Transverse colon (tissue), 4 donors: ENCODE data around the gene TBCCD1. TPM values are rescaled to one million over a fixed set of nuclear protein-coding genes. Genes with fewer than 3 reads are reported as not detected.

Experiments used
- DNase-seq: peaks from one replicate; pipeline ENCODE4 v3.0.0-alpha.2; 2019
- H3K27ac ChIP-seq, 4 donors: fragments of 200-600 bp; sonication (generic); 2 replicates each; pipeline ENCODE4 v1.5.1; 2016 to 2018; ENCODE audit warnings: inconsistent platforms in 4 of 4
- H3K27me3 ChIP-seq: fragments of 200-600 bp; sonication (generic); 2 replicates; pipeline ENCODE4 v1.5.1; 2017; ENCODE audit warnings: inconsistent platforms
- H3K36me3 ChIP-seq, 4 donors: fragments of 200-600 bp; sonication (generic); 2 replicates each; pipeline ENCODE4 v1.5.1; 2017 to 2019; ENCODE audit warnings: inconsistent platforms in 4 of 4
- H3K4me1 ChIP-seq, 4 donors: fragments of 200-600 bp; sonication (generic); 2 replicates each; pipeline ENCODE4 v1.5.1; 2017 to 2020; ENCODE audit warnings: inconsistent platforms in 4 of 4
- H3K4me3 ChIP-seq, 4 donors: fragments of 200-600 bp; sonication (generic); 1 replicate in 1 of 4; 2 replicates in 3 of 4; pipeline versions ENCODE4 v1.5.1 to v1.6.1; 2017 to 2019; ENCODE audit warnings: inconsistent platforms in 4 of 4
- H3K9me3 ChIP-seq, 2 donors: fragments of 200-600 bp; sonication (generic); 2 replicates each; pipeline ENCODE4 v1.5.1; 2017 to 2019; ENCODE audit warnings: inconsistent platforms in 2 of 2
- CTCF ChIP-seq, 5 experiments: fragments of 200-600 bp in 3 of 5; fragments of 450-650 bp in 2 of 5; sonication (generic) in 3 of 5; IDR thresholded peaks; 1 replicate in 2 of 5; 2 replicates in 3 of 5; pipeline ENCODE4 v1.5.1; 2016 to 2017; ENCODE audit warnings: antibody characterized with exemption in 5 of 5, inconsistent platforms in 3 of 5, mild to moderate bottlenecking in 2 of 5, moderate library complexity in 1 of 5
- EP300 ChIP-seq: sonication (generic); formaldehyde crosslinking; IDR thresholded peaks from one replicate; pipeline ENCODE4 v1.6.1; 2017; ENCODE audit warnings: antibody characterized with exemption, low read depth
- POLR2A ChIP-seq: fragments of 450-650 bp; IDR thresholded peaks from one replicate; pipeline ENCODE4 v1.6.1; 2016; ENCODE audit warnings: antibody characterized with exemption, mild to moderate bottlenecking, moderate library complexity
- POLR2AphosphoS5 ChIP-seq, 3 donors: sonication (generic); formaldehyde crosslinking; IDR thresholded peaks; one replicate each; pipeline ENCODE4 v1.6.1; 2016; ENCODE audit warnings: antibody characterized with exemption in 3 of 3
- WGBS, 2 donors: methylation state at CpG; one replicate each; pipeline ENCODE4 v1.1.5; 2018; ENCODE audit warnings: low coverage in 1 of 2; 5-methylcytosine and 5-hydroxymethylcytosine counted together
- in situ Hi-C, 4 donors: fragments of 200-750 bp; cut with MboI; loops; one replicate each; pipeline versions ENCODE4 v1.15.0 to v1.15.1; 2017; ENCODE audit warnings: low sequenced_read_pairs in 3 of 4, low pct_ligation_motif_present in 1 of 4, low pct_unique_long_range_greater_than_20kb in 1 of 4
- intact Hi-C: fragments of 100-400 bp; cut with DNase I; formaldehyde crosslinking; loops from one replicate; pipeline ENCODE4 v1.15.1; 2023; ENCODE audit warnings: low total_unique reads
- total RNA-seq, 4 donors: library from RNA; depleted of rRNA; stranded (reverse); fragments of >200 nt; gene quantifications; one replicate each; pipeline ENCODE4 v1.1.0, GENCODE V29; 2016

The TBCCD1 gene
- total RNA-seq, 4 donors from 2014 or later: 7.1 to 15.4 (median 13.9) TPM

GRCh38 chr3:186511245-186511644 lies 55.9 kb downstream of the TBCCD1 start:
- Histone ChIP-seq H3K36me3 (no peaks in the 10 kb centered on the region), H3K27ac (no peak overlapping the region), H3K9me3 (no peaks in the 10 kb centered on the region), H3K27me3 (no peaks in the 10 kb centered on the region), H3K4me3 (no peak overlapping the region), H3K4me1 (no peaks in the 10 kb centered on the region)
- WGBS, 2 donors: 67 to 80% methylated on average over 1 to 4 of the region's 4 CpGs
- TF ChIP-seq POLR2A (no peak), POLR2AphosphoS5 (IDR thresholded peaks at IDR 0.05) (no peak), EP300 (no peak), CTCF (IDR thresholded peaks at IDR 0.05) (no peak)
- in situ Hi-C loops: no loop called here
- intact Hi-C loops: no loop called here
- DNase-seq: no peak

DNA sequence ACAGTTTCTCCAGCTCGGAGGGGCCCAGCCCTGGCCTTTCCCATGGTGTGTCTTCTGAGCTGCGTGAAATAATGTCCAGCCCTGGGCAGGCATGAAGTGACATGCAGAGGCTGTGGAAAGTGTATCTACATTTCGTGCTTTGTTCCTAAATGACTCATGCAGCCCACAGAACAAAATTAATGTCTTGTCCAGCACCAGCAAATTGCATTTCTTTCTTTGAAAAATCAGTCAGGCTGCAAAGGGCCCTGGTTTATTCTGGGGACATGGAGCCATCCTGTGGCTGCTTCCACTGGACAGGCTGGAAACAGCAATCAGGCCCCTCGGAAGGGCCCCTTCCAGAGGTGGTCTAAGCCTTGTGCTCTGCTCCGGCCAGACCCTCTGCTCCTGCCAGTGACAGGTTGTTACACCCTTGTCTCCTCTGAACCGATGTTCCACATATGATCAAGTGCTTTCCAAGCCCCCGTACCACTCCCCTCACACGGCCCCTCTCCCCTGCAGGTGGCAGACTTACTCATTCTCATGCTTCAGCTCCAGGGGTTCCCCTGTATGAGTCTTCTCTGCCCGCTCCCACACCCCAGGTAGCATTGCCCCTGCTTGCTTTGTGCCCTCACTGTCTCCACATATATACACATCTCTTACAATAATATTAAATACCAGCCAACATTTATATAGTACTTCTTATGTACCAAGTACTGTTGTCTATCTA lies 56.6 kb downstream of the TBCCD1 start:
- H3K9me3 ChIP-seq: no peaks in the 10 kb centered on the region
- in situ Hi-C loops: no loop called here
- H3K27ac ChIP-seq: no peak overlapping the region
- 60 to 64% methylated on average over 4 to 9 of the region's 9 CpGs for WGBS, 2 donors
- H3K36me3 ChIP-seq: no peaks in the 10 kb centered on the region
- H3K4me1 ChIP-seq: no peaks in the 10 kb centered on the region
- no peak overlapping the region for H3K4me3 ChIP-seq
- no peak for TF ChIP-seq POLR2AphosphoS5 (IDR thresholded peaks at IDR 0.05)
- no peak for TF ChIP-seq EP300
- no peak for TF ChIP-seq CTCF (IDR thresholded peaks at IDR 0.05)
- no peak for TF ChIP-seq POLR2A
- no peaks in the 10 kb centered on the region for H3K27me3 ChIP-seq
- DNase-seq: no peak
- intact Hi-C loops: no loop called here

- intact Hi-C loops (no loop called here), in situ Hi-C loops (no loop called here)
- TF ChIP-seq POLR2A (no peak), POLR2AphosphoS5 (IDR thresholded peaks at IDR 0.05) (no peak), CTCF (IDR thresholded peaks at IDR 0.05) (no peak), EP300 (no peak)
- no peak for DNase-seq
- H3K36me3 ChIP-seq: no peaks in the 10 kb centered on the region
- H3K27me3 ChIP-seq: no peaks in the 10 kb centered on the region
- H3K9me3 ChIP-seq: no peaks in the 10 kb centered on the region
- 77% methylated on average over 2 of the region's 2 CpGs; no CpG with 5 or more reads in 1 of the 2 donors for WGBS, 2 donors
- no peaks in the 10 kb centered on the region for H3K4me1 ChIP-seq
- no peak overlapping the region for H3K27ac ChIP-seq
- H3K4me3 ChIP-seq: no peak overlapping the region
Observed at GRCh38 chr3:186509423-186509822, 57.7 kb downstream of the TBCCD1 start.

DNA sequence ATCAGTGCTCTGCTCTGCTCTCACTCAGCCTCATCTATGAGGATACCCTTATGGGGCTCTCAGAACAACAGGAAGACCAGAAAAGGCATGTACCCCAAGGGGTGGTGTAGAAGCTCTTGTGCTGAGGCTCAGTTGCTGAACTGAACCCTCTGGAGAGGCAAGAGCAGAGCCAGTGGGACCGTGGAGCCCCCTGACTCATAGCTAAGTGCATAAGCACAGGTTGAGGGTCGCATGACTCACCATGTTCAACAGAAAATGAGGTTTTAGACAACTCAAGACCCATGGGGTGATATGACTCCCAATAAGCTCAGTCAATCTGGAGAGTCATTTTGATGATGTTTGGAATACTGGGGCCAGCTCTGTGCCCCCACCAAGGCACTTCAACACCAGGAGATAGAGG lies 60.3 kb downstream of the TBCCD1 start:
- 42% methylated on average over 2 of the region's 2 CpGs; no CpG with 5 or more reads in 1 of the 2 donors for WGBS, 2 donors

More for the DNA sequence above, 60.3 kb downstream of the TBCCD1 start:
- Histone ChIP-seq H3K9me3 (no peaks in the 10 kb centered on the region), H3K4me1 (no peaks in the 10 kb centered on the region), H3K4me3 (no peak overlapping the region), H3K36me3 (no peaks in the 10 kb centered on the region), H3K27ac (no peak overlapping the region), H3K27me3 (no peaks in the 10 kb centered on the region)
- no peak for DNase-seq
- intact Hi-C loops (no loop called here), in situ Hi-C loops (no loop called here)
- TF ChIP-seq EP300 (no peak), CTCF (IDR thresholded peaks at IDR 0.05) (no peak), POLR2A (no peak), POLR2AphosphoS5 (IDR thresholded peaks at IDR 0.05) (no peak)
